HepG2 (cell line): Measurements from ENCODE around the gene SMG7. TPM values are rescaled to one million over a fixed set of nuclear protein-coding genes. Genes with fewer than 3 reads are reported as not detected.

Experiments
- ATAC-seq: fragments of 200-7000 bp; cut with Tn5 transposase; 3 replicates; pipeline ENCODE4 v1.9.1; 2020; ENCODE audit warnings: mild to moderate bottlenecking, moderate library complexity
- BruUV-seq: library from RNA; stranded (reverse); fragments of 400-500 nt; replicated peaks from 2 replicates; lab custom pipeline; 2021; lab: Mats Ljungman, UMichigan
- CTCF ChIA-PET: fragments of 300-600 bp; formaldehyde crosslinking; extraction: SDS; loops from one replicate; lab custom pipeline; 2021; ENCODE audit warnings: low total read pairs, inconsistent platforms, low intra/inter-chr PET ratio; lab: Yijun Ruan, JAX
- POLR2A ChIA-PET: fragments of 350-600 bp; sonication (Branson Sonifier 250); formaldehyde crosslinking; loops from one replicate; lab custom pipeline; 2020; ENCODE audit warnings: antibody characterized with exemption, inconsistent platforms; lab: Yijun Ruan, JAX
- DNase-seq: peaks from one replicate; pipeline ENCODE4 v3.0.0-alpha.2; 2015; ENCODE audit warnings: low spot score
- FAIRE-seq: peaks from 3 replicates; lab custom pipeline; 2011; peaks lifted over from hg19 to GRCh38; lab: Jason Lieb, UNC
- H2AFZ ChIP-seq: one replicate; pipeline ENCODE4 v1.6.1; 2011; ENCODE audit warnings: low read length, inconsistent platforms
- H3K27ac ChIP-seq: fragments of 300-600 bp; 3 replicates; pipeline ENCODE4 v1.8.0; 2011; ENCODE audit warnings: mixed run types, mild to moderate bottlenecking, mixed read lengths, low read length, inconsistent platforms; ENCODE audit not compliant: insufficient read depth; ENCODE audit errors: extremely low read length
- H3K27me3 ChIP-seq, 2 experiments: fragments of 200-600 bp in 1 of 2; 2 replicates in 1 of 2; 3 replicates in 1 of 2; pipeline versions ENCODE4 v1.6.0 to v1.8.0; 2011; ENCODE audit warnings: low read length in 2 of 2, mild to moderate bottlenecking in 2 of 2, moderate library complexity in 2 of 2, inconsistent platforms in 1 of 2; ENCODE audit not compliant: insufficient read depth in 2 of 2, control insufficient read depth in 1 of 2
- H3K36me3 ChIP-seq, 2 experiments: fragments of 200-600 bp in 1 of 2; replicated peaks in 1 of 2; 2 replicates in 1 of 2; 3 replicates in 1 of 2; pipeline versions ENCODE4 v1.5.1 to v1.8.0; 2011; ENCODE audit warnings: low read length in 2 of 2, inconsistent platforms in 1 of 2; ENCODE audit not compliant: insufficient read depth in 2 of 2, control insufficient read depth in 1 of 2
- H3K4me1 ChIP-seq: 2 replicates; pipeline ENCODE4 v1.5.1; 2012; ENCODE audit warnings: low read length, inconsistent platforms; ENCODE audit not compliant: insufficient read depth
- H3K4me2 ChIP-seq: 2 replicates; pipeline ENCODE4 v1.6.0; 2011; ENCODE audit warnings: low read depth, low read length, inconsistent platforms
- H3K4me3 ChIP-seq, 3 experiments: fragments of 200-600 bp in 1 of 3; sonication (generic), shearing (Covaris generic) in 1 of 3; replicated peaks in 1 of 3; 2 replicates each; pipeline ENCODE4 v1.5.1; 2011 to 2016; ENCODE audit warnings: low read length in 3 of 3, inconsistent platforms in 2 of 3, low read depth in 2 of 3, mild to moderate bottlenecking in 2 of 3, control low read depth in 1 of 3, mixed read lengths in 1 of 3; ENCODE audit not compliant: insufficient read depth in 1 of 3
- H3K79me2 ChIP-seq: one replicate; pipeline ENCODE4 v1.6.1; 2011; ENCODE audit warnings: low read length, inconsistent platforms; ENCODE audit not compliant: insufficient read depth
- H3K9ac ChIP-seq: 2 replicates; pipeline ENCODE4 v1.6.0; 2011; ENCODE audit warnings: mild to moderate bottlenecking, low read depth, low read length, inconsistent platforms; ENCODE audit not compliant: insufficient read depth
- H3K9me3 ChIP-seq: 2 replicates; pipeline ENCODE4 v1.5.1; 2012; ENCODE audit warnings: mild to moderate bottlenecking, low read length
- H4K20me1 ChIP-seq: 2 replicates; pipeline ENCODE4 v1.6.0; 2011; ENCODE audit warnings: inconsistent platforms, mild to moderate bottlenecking, low read length, moderate library complexity; ENCODE audit not compliant: insufficient read depth
- CEBPB ChIP-seq: IDR thresholded peaks from 2 replicates; pipeline ENCODE4 v1.6.1; 2011; ENCODE audit warnings: low read depth, low read length, improper control_type of control experiment, borderline replicate concordance
- EP300 ChIP-seq, 3 experiments: sonication (generic) in 1 of 3; formaldehyde crosslinking in 1 of 3; IDR thresholded peaks; 2 replicates each; pipeline versions ENCODE4 v1.5.1 to v1.6.1; 2011 to 2020; ENCODE audit warnings: low read depth in 2 of 3, low read length in 2 of 3, borderline replicate concordance in 1 of 3, improper control_type of control experiment in 1 of 3, mild to moderate bottlenecking in 1 of 3, missing genetic modification reagents in 1 of 3, moderate library complexity in 1 of 3
- KLF12 ChIP-seq: sonication (generic); formaldehyde crosslinking; IDR thresholded peaks from 2 replicates; pipeline ENCODE4 v1.4.0; 2020; ENCODE audit warnings: missing genetic modification reagents, borderline replicate concordance
- MEF2D ChIP-seq: sonication (generic); formaldehyde crosslinking; IDR thresholded peaks from 2 replicates; pipeline ENCODE4 v1.5.1; 2020; ENCODE audit warnings: mild to moderate bottlenecking, missing genetic modification reagents
- ZNF232 ChIP-seq: sonication (generic); formaldehyde crosslinking; IDR thresholded peaks from 2 replicates; pipeline ENCODE4 v1.4.0; 2020; ENCODE audit warnings: missing genetic modification reagents, borderline replicate concordance
- ZNF264 ChIP-seq: sonication (generic); formaldehyde crosslinking; IDR thresholded peaks from 2 replicates; pipeline ENCODE4 v1.4.0; 2020; ENCODE audit warnings: missing genetic modification reagents
- ZNF446 ChIP-seq: sonication (generic); formaldehyde crosslinking; IDR thresholded peaks from 2 replicates; pipeline ENCODE4 v1.5.0; 2020; ENCODE audit warnings: mild to moderate bottlenecking, missing genetic modification reagents
- ZSCAN20 ChIP-seq: sonication (generic); formaldehyde crosslinking; IDR thresholded peaks from 2 replicates; pipeline ENCODE4 v1.4.0; 2020; ENCODE audit warnings: missing genetic modification reagents, mild to moderate bottlenecking, borderline replicate concordance
- WGBS: methylation state at CpG from one replicate; pipeline ENCODE4 v1.1.6; 2017; ENCODE audit warnings: low lambda C conversion rate; 5-methylcytosine and 5-hydroxymethylcytosine counted together
- in situ Hi-C: cut with HindIII; loops from 2 replicates; pipeline ENCODE4 v1.10.0; 2017; ENCODE audit warnings: low pct_unique_long_range_greater_than_20kb; ENCODE audit not compliant: extremely low pct_ligation_motif_present
- intact Hi-C: fragments of 100-400 bp; cut with micrococcal nuclease; formaldehyde crosslinking; loops from one replicate; pipeline ENCODE4 v1.10.0; 2022; ENCODE audit not compliant: unreplicated experiment
- polyA plus RNA-seq, 8 experiments: library from polyadenylated mRNA; depleted of rRNA in 3 of 8; stranded (reverse) in 7 of 8; unstranded in 1 of 8; fragments of >200 nt; fragmentation: Illumina TruSeq in 4 of 8; extraction: Trizol in 4 of 8; gene quantifications; 2 replicates each; pipeline versions ENCODE4 v1.2.1 to v1.2.3, GENCODE V29; 2011 to 2016; ENCODE audit warnings: low read depth in 4 of 8, missing spikeins in 1 of 8, mixed read lengths in 1 of 8; ENCODE audit not compliant: insufficient read depth in 1 of 8
- total RNA-seq, 5 experiments: library from RNA; depleted of rRNA; stranded (reverse); fragments of >200 nt; fragmentation: Illumina TruSeq; extraction: Trizol; gene quantifications; 2 replicates each; pipeline ENCODE4 v1.2.3, GENCODE V29; 2016; ENCODE audit warnings: low read depth in 1 of 5
- TF ChIP-seq, protein P1 (sequence below): sonication (generic); formaldehyde crosslinking; IDR thresholded peaks from 2 replicates; pipeline ENCODE4 v1.9.0; 2021; ENCODE audit warnings: missing genetic modification reagents, borderline replicate concordance
- TF ChIP-seq, protein P2 (sequence below): sonication (generic); formaldehyde crosslinking; IDR thresholded peaks from 2 replicates; pipeline ENCODE4 v1.5.1; 2020; ENCODE audit warnings: missing genetic modification reagents, mild to moderate bottlenecking, borderline replicate concordance
- TF ChIP-seq, protein P3 (sequence below): IDR thresholded peaks from 2 replicates; pipeline ENCODE4 v1.6.1; 2012; ENCODE audit warnings: low read depth, low read length, improper control_type of control experiment
- TF ChIP-seq, protein P4 (sequence below): IDR thresholded peaks from 2 replicates; pipeline ENCODE4 v1.6.1; 2016; ENCODE audit warnings: low read depth, missing genetic modification reagents, missing compliant biosample characterization

The SMG7 gene
- total and polyA plus RNA-seq, 2 of the 13 experiments (the other 11 are each of a cell fraction or from before 2014, with no cell fraction given): 14.9 to 27.9 TPM

DNA sequence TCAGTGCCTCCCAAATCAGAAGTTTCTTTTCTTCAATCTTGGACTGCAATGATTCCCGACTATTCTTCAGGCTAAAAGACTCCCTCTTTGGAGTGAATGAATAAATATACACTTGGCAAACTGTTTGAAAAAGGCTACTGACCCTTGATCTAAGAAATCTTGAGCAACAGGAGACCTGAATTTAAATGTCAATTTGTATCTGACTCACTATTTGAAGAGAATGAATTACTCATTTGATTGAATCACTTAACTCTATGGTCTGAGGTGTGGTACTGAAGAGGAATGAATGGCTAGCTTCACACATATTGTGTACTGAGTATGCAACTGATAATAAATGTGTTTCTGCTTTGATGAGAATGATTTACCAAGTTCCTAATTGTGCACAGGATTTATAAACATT lies 4.6 kb upstream of the SMG7 start:
- H2AFZ ChIP-seq: no peak overlapping the region
- ChIA-PET CTCF (no interaction called here), POLR2A (no interaction called here)
- no peaks in the 10 kb centered on the region for H3K36me3 ChIP-seq
- H3K27me3 ChIP-seq: no peaks in the 10 kb centered on the region; a peak in 1 of 5 replicates
- peak; percentile 38 for DNase-seq
- H3K79me2 ChIP-seq: peaks cover 3% of the 10 kb centered on the region
- H3K4me2 ChIP-seq: no peak overlapping the region
- H3K4me3 ChIP-seq: no peak overlapping the region
- no peaks in the 10 kb centered on the region for H4K20me1 ChIP-seq
- in situ Hi-C loops: no loop called here
- H3K27ac ChIP-seq: no peak overlapping the region
- no peak overlapping the region for H3K9ac ChIP-seq
- BruUV-seq: no TSS peak
- no peak for FAIRE-seq
- ATAC-seq: no peak
- H3K4me1 ChIP-seq: peaks cover 23% of the 10 kb centered on the region
- WGBS: 0% methylated on average over 1 of the region's 1 CpG
- intact Hi-C loops: no loop called here
- H3K9me3 ChIP-seq: no peaks in the 10 kb centered on the region
- no peak for TF ChIP-seq KLF12 (CRISPR knock-in tag)
- TF ChIP-seq, protein P1, sequence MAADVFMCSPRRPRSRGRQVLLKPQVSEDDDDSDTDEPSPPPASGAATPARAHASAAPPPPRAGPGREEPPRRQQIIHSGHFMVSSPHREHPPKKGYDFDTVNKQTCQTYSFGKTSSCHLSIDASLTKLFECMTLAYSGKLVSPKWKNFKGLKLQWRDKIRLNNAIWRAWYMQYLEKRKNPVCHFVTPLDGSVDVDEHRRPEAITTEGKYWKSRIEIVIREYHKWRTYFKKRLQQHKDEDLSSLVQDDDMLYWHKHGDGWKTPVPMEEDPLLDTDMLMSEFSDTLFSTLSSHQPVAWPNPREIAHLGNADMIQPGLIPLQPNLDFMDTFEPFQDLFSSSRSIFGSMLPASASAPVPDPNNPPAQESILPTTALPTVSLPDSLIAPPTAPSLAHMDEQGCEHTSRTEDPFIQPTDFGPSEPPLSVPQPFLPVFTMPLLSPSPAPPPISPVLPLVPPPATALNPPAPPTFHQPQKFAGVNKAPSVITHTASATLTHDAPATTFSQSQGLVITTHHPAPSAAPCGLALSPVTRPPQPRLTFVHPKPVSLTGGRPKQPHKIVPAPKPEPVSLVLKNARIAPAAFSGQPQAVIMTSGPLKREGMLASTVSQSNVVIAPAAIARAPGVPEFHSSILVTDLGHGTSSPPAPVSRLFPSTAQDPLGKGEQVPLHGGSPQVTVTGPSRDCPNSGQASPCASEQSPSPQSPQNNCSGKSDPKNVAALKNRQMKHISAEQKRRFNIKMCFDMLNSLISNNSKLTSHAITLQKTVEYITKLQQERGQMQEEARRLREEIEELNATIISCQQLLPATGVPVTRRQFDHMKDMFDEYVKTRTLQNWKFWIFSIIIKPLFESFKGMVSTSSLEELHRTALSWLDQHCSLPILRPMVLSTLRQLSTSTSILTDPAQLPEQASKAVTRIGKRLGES: no peak
- no peak for TF ChIP-seq ZNF264 (CRISPR knock-in tag)
- TF ChIP-seq, protein P2, sequence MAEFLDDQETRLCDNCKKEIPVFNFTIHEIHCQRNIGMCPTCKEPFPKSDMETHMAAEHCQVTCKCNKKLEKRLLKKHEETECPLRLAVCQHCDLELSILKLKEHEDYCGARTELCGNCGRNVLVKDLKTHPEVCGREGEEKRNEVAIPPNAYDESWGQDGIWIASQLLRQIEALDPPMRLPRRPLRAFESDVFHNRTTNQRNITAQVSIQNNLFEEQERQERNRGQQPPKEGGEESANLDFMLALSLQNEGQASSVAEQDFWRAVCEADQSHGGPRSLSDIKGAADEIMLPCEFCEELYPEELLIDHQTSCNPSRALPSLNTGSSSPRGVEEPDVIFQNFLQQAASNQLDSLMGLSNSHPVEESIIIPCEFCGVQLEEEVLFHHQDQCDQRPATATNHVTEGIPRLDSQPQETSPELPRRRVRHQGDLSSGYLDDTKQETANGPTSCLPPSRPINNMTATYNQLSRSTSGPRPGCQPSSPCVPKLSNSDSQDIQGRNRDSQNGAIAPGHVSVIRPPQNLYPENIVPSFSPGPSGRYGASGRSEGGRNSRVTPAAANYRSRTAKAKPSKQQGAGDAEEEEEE (CRISPR knock-in tag): no peak
- TF ChIP-seq, protein P3, sequence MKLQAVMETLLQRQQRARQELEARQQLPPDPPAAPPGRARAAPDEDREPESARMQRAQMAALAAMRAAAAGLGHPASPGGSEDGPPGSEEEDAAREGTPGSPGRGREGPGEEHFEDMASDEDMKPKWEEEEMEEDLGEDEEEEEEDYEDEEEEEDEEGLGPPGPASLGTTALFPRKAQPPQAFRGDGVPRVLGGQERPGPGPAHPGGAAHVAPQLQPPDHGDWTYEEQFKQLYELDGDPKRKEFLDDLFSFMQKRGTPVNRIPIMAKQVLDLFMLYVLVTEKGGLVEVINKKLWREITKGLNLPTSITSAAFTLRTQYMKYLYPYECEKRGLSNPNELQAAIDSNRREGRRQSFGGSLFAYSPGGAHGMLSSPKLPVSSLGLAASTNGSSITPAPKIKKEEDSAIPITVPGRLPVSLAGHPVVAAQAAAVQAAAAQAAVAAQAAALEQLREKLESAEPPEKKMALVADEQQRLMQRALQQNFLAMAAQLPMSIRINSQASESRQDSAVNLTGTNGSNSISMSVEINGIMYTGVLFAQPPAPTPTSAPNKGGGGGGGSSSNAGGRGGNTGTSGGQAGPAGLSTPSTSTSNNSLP: peak; percentile 81; the same call in 1 of the 2 replicates
- no peak for TF ChIP-seq ZSCAN20 (CRISPR knock-in tag)
- no peak for TF ChIP-seq ZNF232 (CRISPR knock-in tag)
- TF ChIP-seq CEBPB: peak; percentile 62; the same call in 1 of the 2 replicates
- no peak for TF ChIP-seq ZNF446 (CRISPR knock-in tag)
- TF ChIP-seq, protein P4, sequence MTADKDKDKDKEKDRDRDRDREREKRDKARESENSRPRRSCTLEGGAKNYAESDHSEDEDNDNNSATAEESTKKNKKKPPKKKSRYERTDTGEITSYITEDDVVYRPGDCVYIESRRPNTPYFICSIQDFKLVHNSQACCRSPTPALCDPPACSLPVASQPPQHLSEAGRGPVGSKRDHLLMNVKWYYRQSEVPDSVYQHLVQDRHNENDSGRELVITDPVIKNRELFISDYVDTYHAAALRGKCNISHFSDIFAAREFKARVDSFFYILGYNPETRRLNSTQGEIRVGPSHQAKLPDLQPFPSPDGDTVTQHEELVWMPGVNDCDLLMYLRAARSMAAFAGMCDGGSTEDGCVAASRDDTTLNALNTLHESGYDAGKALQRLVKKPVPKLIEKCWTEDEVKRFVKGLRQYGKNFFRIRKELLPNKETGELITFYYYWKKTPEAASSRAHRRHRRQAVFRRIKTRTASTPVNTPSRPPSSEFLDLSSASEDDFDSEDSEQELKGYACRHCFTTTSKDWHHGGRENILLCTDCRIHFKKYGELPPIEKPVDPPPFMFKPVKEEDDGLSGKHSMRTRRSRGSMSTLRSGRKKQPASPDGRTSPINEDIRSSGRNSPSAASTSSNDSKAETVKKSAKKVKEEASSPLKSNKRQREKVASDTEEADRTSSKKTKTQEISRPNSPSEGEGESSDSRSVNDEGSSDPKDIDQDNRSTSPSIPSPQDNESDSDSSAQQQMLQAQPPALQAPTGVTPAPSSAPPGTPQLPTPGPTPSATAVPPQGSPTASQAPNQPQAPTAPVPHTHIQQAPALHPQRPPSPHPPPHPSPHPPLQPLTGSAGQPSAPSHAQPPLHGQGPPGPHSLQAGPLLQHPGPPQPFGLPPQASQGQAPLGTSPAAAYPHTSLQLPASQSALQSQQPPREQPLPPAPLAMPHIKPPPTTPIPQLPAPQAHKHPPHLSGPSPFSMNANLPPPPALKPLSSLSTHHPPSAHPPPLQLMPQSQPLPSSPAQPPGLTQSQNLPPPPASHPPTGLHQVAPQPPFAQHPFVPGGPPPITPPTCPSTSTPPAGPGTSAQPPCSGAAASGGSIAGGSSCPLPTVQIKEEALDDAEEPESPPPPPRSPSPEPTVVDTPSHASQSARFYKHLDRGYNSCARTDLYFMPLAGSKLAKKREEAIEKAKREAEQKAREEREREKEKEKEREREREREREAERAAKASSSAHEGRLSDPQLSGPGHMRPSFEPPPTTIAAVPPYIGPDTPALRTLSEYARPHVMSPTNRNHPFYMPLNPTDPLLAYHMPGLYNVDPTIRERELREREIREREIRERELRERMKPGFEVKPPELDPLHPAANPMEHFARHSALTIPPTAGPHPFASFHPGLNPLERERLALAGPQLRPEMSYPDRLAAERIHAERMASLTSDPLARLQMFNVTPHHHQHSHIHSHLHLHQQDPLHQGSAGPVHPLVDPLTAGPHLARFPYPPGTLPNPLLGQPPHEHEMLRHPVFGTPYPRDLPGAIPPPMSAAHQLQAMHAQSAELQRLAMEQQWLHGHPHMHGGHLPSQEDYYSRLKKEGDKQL: no peak
- TF ChIP-seq MEF2D (CRISPR knock-in tag): no peak
- 0 out of 4 replicates have a peak, but pooled peaks of 1 of the 2 experiments have one; percentile 19 for TF ChIP-seq EP300 (IDR thresholded peaks at IDR 0.05; ENCODE audit: low read depth in 2 of 2, low read length in 2 of 2)
- no peak for TF ChIP-seq EP300 (CRISPR knock-in tag; IDR thresholded peaks at IDR 0.05; ENCODE audit: borderline replicate concordance)
